Measurements from ENCODE around the gene IQSEC1.

IQSEC1 gene

GRCh38 chr3:12959410-12959809 lies 113.8 kb downstream of the IQSEC1 start:
- no peak overlapping the region for H2AFZ ChIP-seq (ENCODE audit: low read length)
- H3K4me2 ChIP-seq (ENCODE audit: insufficient read depth, low read length, poor library complexity, severe bottlenecking): no peak overlapping the region
- H2AK5ac ChIP-seq (ENCODE audit: low read depth, low read length): no peak overlapping the region
- H3K4me1 ChIP-seq (ENCODE audit: control insufficient read depth in 2 of 2, insufficient read depth in 1 of 2, low read depth in 1 of 2, low read length in 2 of 2): peaks cover 0 to 7% of the 10 kb centered on the region in 2 donors
- no peak overlapping the region for H2BK15ac ChIP-seq (ENCODE audit: low read length)
- no peak for DNase-seq (ENCODE audit: low spot score)
- H4K8ac ChIP-seq (ENCODE audit: low read depth, low read length): no peak overlapping the region
- H3K14ac ChIP-seq (ENCODE audit: low read length): no peak overlapping the region
- no peak overlapping the region for H2BK5ac ChIP-seq (ENCODE audit: low read length)
- no peak overlapping the region for H3K4me3 ChIP-seq (ENCODE audit: low read length in 2 of 2)
- H3K79me1 ChIP-seq (ENCODE audit: low read depth, low read length): peaks cover 16% of the 10 kb centered on the region
- H3K36me3 ChIP-seq (replicated peaks in 1 of 2; ENCODE audit: control insufficient read depth in 2 of 2, insufficient read depth in 2 of 2, low read length in 2 of 2): no peaks in the 10 kb centered on the region
- H3K4ac ChIP-seq (ENCODE audit: low read length): no peak overlapping the region
- H4K91ac ChIP-seq (ENCODE audit: low read depth, low read length, poor library complexity): no peak overlapping the region
- WGBS, 2 donors (ENCODE audit: extremely low coverage in 2 of 2, insufficient read length in 2 of 2, insufficient replicate concordance in 1 of 2): no CpG with 5 or more reads among the region's 7 CpGs
- H2BK120ac ChIP-seq (ENCODE audit: low read depth, low read length): no peak overlapping the region
- H3K18ac ChIP-seq (ENCODE audit: low read length): no peak overlapping the region
- no peak overlapping the region for H3K27ac ChIP-seq (replicated peaks; ENCODE audit: low read length)
- no peaks in the 10 kb centered on the region for H3K9me3 ChIP-seq (replicated peaks in 1 of 2; ENCODE audit: control insufficient read depth in 2 of 2, insufficient read depth in 1 of 2, low read depth in 1 of 2, low read length in 2 of 2)
- no peak overlapping the region for H3K9ac ChIP-seq (ENCODE audit: low read depth, low read length, poor library complexity)
- H2BK12ac ChIP-seq (ENCODE audit: low read length): no peak overlapping the region
- no peak overlapping the region for H3K23ac ChIP-seq (ENCODE audit: low read depth, low read length, poor library complexity)
- H3K27me3 ChIP-seq (ENCODE audit: control insufficient read depth in 3 of 3, insufficient read depth in 3 of 3, low read depth in 1 of 3, low read length in 3 of 3): no peaks in the 10 kb centered on the region

GRCh38 chr3:12957824-12958792 lies 115.1 kb downstream of the IQSEC1 start:
- no peak overlapping the region for H2AFZ ChIP-seq (ENCODE audit: low read length)
- H2BK12ac ChIP-seq (ENCODE audit: low read length): no peak overlapping the region
- H2BK5ac ChIP-seq (ENCODE audit: low read length): no peak overlapping the region
- no peak overlapping the region for H2BK15ac ChIP-seq (ENCODE audit: low read length)
- no peak overlapping the region for H4K91ac ChIP-seq (ENCODE audit: low read depth, low read length, poor library complexity)
- H2BK120ac ChIP-seq (ENCODE audit: low read depth, low read length): no peak overlapping the region
- H3K23ac ChIP-seq (ENCODE audit: low read depth, low read length, poor library complexity): peak overlapping the region; percentile 32
- peak overlapping the region; percentile 5 for H3K18ac ChIP-seq (ENCODE audit: low read length)
- no peaks in the 10 kb centered on the region for H3K9me3 ChIP-seq (replicated peaks in 1 of 2; ENCODE audit: control insufficient read depth in 2 of 2, insufficient read depth in 1 of 2, low read depth in 1 of 2, low read length in 2 of 2)
- H3K79me1 ChIP-seq (ENCODE audit: low read depth, low read length): peaks cover 16% of the 10 kb centered on the region
- H3K27me3 ChIP-seq (ENCODE audit: control insufficient read depth in 3 of 3, insufficient read depth in 3 of 3, low read depth in 1 of 3, low read length in 3 of 3): no peaks in the 10 kb centered on the region
- DNase-seq (ENCODE audit: low spot score): no peak
- H4K8ac ChIP-seq (ENCODE audit: low read depth, low read length): no peak overlapping the region
- H2AK5ac ChIP-seq (ENCODE audit: low read depth, low read length): no peak overlapping the region
- WGBS, 2 donors (ENCODE audit: extremely low coverage in 2 of 2, insufficient read length in 2 of 2, insufficient replicate concordance in 1 of 2): no CpG with 5 or more reads among the region's 13 CpGs
- H3K14ac ChIP-seq (ENCODE audit: low read length): no peak overlapping the region
- no peak overlapping the region for H3K4ac ChIP-seq (ENCODE audit: low read length)
- H3K4me3 ChIP-seq (ENCODE audit: low read length in 2 of 2): peak overlapping the region in 1 of 2 donors; percentile 18
- H3K9ac ChIP-seq (ENCODE audit: low read depth, low read length, poor library complexity): peak overlapping the region; percentile 64
- peaks cover 0 to 14% of the 10 kb centered on the region in 2 donors for H3K4me1 ChIP-seq (ENCODE audit: control insufficient read depth in 2 of 2, insufficient read depth in 1 of 2, low read depth in 1 of 2, low read length in 2 of 2)
- H3K4me2 ChIP-seq (ENCODE audit: insufficient read depth, low read length, poor library complexity, severe bottlenecking): no peak overlapping the region
- H3K36me3 ChIP-seq (replicated peaks in 1 of 2; ENCODE audit: control insufficient read depth in 2 of 2, insufficient read depth in 2 of 2, low read length in 2 of 2): no peaks in the 10 kb centered on the region
- no peak overlapping the region for H3K27ac ChIP-seq (replicated peaks; ENCODE audit: low read length)

GRCh38 chr3:12957339-12957738 lies 115.9 kb downstream of the IQSEC1 start:
- no peak overlapping the region for H3K18ac ChIP-seq (ENCODE audit: low read length)
- no peak for DNase-seq (ENCODE audit: low spot score)
- H2BK15ac ChIP-seq (ENCODE audit: low read length): no peak overlapping the region
- no CpG with 5 or more reads among the region's 8 CpGs for WGBS, 2 donors (ENCODE audit: extremely low coverage in 2 of 2, insufficient read length in 2 of 2, insufficient replicate concordance in 1 of 2)
- no peak overlapping the region for H2AK5ac ChIP-seq (ENCODE audit: low read depth, low read length)
- no peak overlapping the region for H2BK5ac ChIP-seq (ENCODE audit: low read length)
- peaks cover 16% of the 10 kb centered on the region for H3K79me1 ChIP-seq (ENCODE audit: low read depth, low read length)
- H3K4me3 ChIP-seq (ENCODE audit: low read length in 2 of 2): no peak overlapping the region
- H3K14ac ChIP-seq (ENCODE audit: low read length): no peak overlapping the region
- peaks cover 0 to 19% of the 10 kb centered on the region in 2 donors for H3K4me1 ChIP-seq (ENCODE audit: control insufficient read depth in 2 of 2, insufficient read depth in 1 of 2, low read depth in 1 of 2, low read length in 2 of 2)
- H3K9ac ChIP-seq (ENCODE audit: low read depth, low read length, poor library complexity): no peak overlapping the region
- H3K4me2 ChIP-seq (ENCODE audit: insufficient read depth, low read length, poor library complexity, severe bottlenecking): no peak overlapping the region
- H3K4ac ChIP-seq (ENCODE audit: low read length): no peak overlapping the region
- no peak overlapping the region for H4K91ac ChIP-seq (ENCODE audit: low read depth, low read length, poor library complexity)
- no peak overlapping the region for H3K23ac ChIP-seq (ENCODE audit: low read depth, low read length, poor library complexity)
- H4K8ac ChIP-seq (ENCODE audit: low read depth, low read length): no peak overlapping the region
- no peaks in the 10 kb centered on the region for H3K36me3 ChIP-seq (replicated peaks in 1 of 2; ENCODE audit: control insufficient read depth in 2 of 2, insufficient read depth in 2 of 2, low read length in 2 of 2)
- no peak overlapping the region for H3K27ac ChIP-seq (replicated peaks; ENCODE audit: low read length)
- H2BK120ac ChIP-seq (ENCODE audit: low read depth, low read length): no peak overlapping the region
- no peak overlapping the region for H2BK12ac ChIP-seq (ENCODE audit: low read length)
- no peaks in the 10 kb centered on the region for H3K27me3 ChIP-seq (ENCODE audit: control insufficient read depth in 3 of 3, insufficient read depth in 3 of 3, low read depth in 1 of 3, low read length in 3 of 3)
- H2AFZ ChIP-seq (ENCODE audit: low read length): no peak overlapping the region
- H3K9me3 ChIP-seq (replicated peaks in 1 of 2; ENCODE audit: control insufficient read depth in 2 of 2, insufficient read depth in 1 of 2, low read depth in 1 of 2, low read length in 2 of 2): no peaks in the 10 kb centered on the region

- Histone ChIP-seq H2BK5ac (ENCODE audit: low read length) (no peak overlapping the region), H3K36me3 (replicated peaks in 1 of 2; ENCODE audit: control insufficient read depth in 2 of 2, insufficient read depth in 2 of 2, low read length in 2 of 2) (no peaks in the 10 kb centered on the region), H3K4ac (ENCODE audit: low read length) (no peak overlapping the region), H3K18ac (ENCODE audit: low read length) (no peak overlapping the region), H3K79me1 (ENCODE audit: low read depth, low read length) (peaks cover 16% of the 10 kb centered on the region), H3K27ac (replicated peaks; ENCODE audit: low read length) (no peak overlapping the region), H3K4me3 (ENCODE audit: low read length in 2 of 2) (no peak overlapping the region), H2BK15ac (ENCODE audit: low read length) (no peak overlapping the region), H2AFZ (ENCODE audit: low read length) (no peak overlapping the region), H2BK12ac (ENCODE audit: low read length) (no peak overlapping the region), H4K8ac (ENCODE audit: low read depth, low read length) (no peak overlapping the region), H3K14ac (ENCODE audit: low read length) (no peak overlapping the region), H3K4me2 (ENCODE audit: insufficient read depth, low read length, poor library complexity, severe bottlenecking) (no peak overlapping the region), H2BK120ac (ENCODE audit: low read depth, low read length) (no peak overlapping the region), H4K91ac (ENCODE audit: low read depth, low read length, poor library complexity) (no peak overlapping the region), H3K23ac (ENCODE audit: low read depth, low read length, poor library complexity) (no peak overlapping the region), H3K4me1 (ENCODE audit: control insufficient read depth in 2 of 2, insufficient read depth in 1 of 2, low read depth in 1 of 2, low read length in 2 of 2) (peaks cover 0 to 19% of the 10 kb centered on the region in 2 donors), H3K9me3 (replicated peaks in 1 of 2; ENCODE audit: control insufficient read depth in 2 of 2, insufficient read depth in 1 of 2, low read depth in 1 of 2, low read length in 2 of 2) (no peaks in the 10 kb centered on the region), H2AK5ac (ENCODE audit: low read depth, low read length) (no peak overlapping the region), H3K9ac (ENCODE audit: low read depth, low read length, poor library complexity) (no peak overlapping the region), H3K27me3 (ENCODE audit: control insufficient read depth in 3 of 3, insufficient read depth in 3 of 3, low read depth in 1 of 3, low read length in 3 of 3) (no peaks in the 10 kb centered on the region)
- DNase-seq (ENCODE audit: low spot score): no peak
- no CpG with 5 or more reads among the region's 5 CpGs for WGBS, 2 donors (ENCODE audit: extremely low coverage in 2 of 2, insufficient read length in 2 of 2, insufficient replicate concordance in 1 of 2)
Measured at GRCh38 chr3:12956316-12956660, 116.9 kb downstream of the IQSEC1 start.
